Mammary epithelial cell (primary cell): ENCODE data around the gene TNRC6C.

ENCODE experiments used
- EZH2 ChIP-seq: IDR thresholded peaks from 2 replicates; pipeline ENCODE4 v1.6.1; 2012; ENCODE audit warnings: low read length, inconsistent platforms, borderline replicate concordance
- TF ChIP-seq, protein P1 (sequence below), 2 donors: IDR thresholded peaks in 1 of 2; conservative IDR thresholded peaks in 1 of 2; 2 replicates each; pipeline ENCODE4 v1.5.1; 2011 to 2012; ENCODE audit warnings: inconsistent platforms in 2 of 2, low read length in 2 of 2, mild to moderate bottlenecking in 2 of 2, control low read depth in 1 of 2, low read depth in 1 of 2; ENCODE audit not compliant: insufficient read depth in 1 of 2; ENCODE audit errors: extremely low read depth in 1 of 2

DNA sequence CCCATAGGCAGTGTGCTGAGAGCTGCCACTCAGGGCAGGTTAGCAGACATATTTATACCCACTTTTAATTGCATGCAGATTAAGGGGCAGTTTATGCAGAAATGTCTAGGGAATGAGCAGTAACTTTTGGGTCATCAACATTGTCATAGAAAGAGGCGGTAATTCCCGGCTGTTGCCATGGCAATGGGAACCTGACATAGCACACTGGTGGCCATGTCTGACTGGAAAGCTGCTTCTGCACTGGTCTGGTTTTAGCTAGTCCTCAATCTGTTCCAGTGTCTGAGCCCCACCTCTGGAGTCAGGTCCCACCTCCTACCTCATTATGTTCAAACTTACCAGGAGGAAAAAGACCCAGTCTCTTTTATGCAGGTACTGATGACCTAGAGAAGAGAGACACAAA, 31.5 kb upstream of the TNRC6C start:
- TF ChIP-seq, protein P1, sequence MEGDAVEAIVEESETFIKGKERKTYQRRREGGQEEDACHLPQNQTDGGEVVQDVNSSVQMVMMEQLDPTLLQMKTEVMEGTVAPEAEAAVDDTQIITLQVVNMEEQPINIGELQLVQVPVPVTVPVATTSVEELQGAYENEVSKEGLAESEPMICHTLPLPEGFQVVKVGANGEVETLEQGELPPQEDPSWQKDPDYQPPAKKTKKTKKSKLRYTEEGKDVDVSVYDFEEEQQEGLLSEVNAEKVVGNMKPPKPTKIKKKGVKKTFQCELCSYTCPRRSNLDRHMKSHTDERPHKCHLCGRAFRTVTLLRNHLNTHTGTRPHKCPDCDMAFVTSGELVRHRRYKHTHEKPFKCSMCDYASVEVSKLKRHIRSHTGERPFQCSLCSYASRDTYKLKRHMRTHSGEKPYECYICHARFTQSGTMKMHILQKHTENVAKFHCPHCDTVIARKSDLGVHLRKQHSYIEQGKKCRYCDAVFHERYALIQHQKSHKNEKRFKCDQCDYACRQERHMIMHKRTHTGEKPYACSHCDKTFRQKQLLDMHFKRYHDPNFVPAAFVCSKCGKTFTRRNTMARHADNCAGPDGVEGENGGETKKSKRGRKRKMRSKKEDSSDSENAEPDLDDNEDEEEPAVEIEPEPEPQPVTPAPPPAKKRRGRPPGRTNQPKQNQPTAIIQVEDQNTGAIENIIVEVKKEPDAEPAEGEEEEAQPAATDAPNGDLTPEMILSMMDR (conservative IDR thresholded peaks at IDR 0.05 in 1 of 2, IDR thresholded peaks at IDR 0.05 in 1 of 2; ENCODE audit: extremely low read depth in 1 of 2, insufficient read depth in 1 of 2, low read depth in 1 of 2, low read length in 2 of 2): no peak
- TF ChIP-seq EZH2: no peak
